Limb (tissue), 2 donors: ENCODE data around the gene SLC25A36.
A peak's percentile ranks its signal among the peaks of the same experiment; 100 is the strongest.

Experiments used
- DNase-seq, 2 donors: peaks; one replicate each; pipeline ENCODE4 v3.0.0-alpha.2; 2016; ENCODE audit errors: extremely low spot score in 2 of 2

SLC25A36 gene, protein sequence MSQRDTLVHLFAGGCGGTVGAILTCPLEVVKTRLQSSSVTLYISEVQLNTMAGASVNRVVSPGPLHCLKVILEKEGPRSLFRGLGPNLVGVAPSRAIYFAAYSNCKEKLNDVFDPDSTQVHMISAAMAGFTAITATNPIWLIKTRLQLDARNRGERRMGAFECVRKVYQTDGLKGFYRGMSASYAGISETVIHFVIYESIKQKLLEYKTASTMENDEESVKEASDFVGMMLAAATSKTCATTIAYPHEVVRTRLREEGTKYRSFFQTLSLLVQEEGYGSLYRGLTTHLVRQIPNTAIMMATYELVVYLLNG

GRCh38 chr3:140941434-140942220, at the start of gene SLC25A36:
Gene SLC25A36, plus strand, starts transcription at chr3:140941836. Its CDS starts 219 bp downstream, at chr3:140942055.
- peak; percentile 96 to 98 for DNase-seq

- no peak for DNase-seq
Observed at GRCh38 chr3:140896997-140897396, 44.6 kb upstream of the SLC25A36 start.

DNA sequence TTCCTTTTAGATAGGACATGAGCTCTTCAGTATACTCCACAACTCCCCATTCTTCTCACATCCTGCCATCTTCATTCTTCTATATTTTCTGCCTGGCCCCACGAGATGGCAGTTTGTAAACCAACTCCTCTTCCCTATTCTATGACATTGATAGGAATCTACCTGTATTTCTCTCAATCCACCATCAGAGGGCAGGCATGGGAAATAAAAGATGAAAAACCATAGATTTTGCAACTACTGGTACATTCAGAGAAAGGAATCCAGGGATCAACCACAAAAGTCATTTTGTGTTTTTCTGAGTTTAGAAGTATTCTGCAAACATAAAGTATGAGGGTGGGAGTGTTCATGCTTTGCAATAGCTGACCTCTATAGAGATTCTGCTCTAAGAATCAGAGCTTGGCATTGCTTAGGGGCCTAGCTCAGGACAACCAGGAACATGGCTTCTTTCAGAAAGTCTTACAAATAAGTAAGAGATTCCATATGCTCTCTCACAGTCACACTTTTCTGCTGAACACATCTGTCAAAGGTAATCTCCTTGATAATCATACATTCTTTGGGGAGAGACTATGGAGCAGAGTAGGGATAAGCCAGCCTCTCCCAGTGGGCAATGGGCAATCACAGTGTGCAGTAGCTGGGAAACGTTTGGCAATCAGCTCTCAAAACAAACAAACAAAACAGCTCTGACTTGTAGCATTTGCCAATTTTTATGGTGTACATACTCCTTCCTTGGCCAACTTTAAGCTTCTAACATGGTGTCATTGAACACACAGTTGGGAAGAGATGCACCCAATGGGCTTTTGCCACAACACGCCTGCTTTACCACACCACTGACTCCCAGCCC, 43.1 kb upstream of the SLC25A36 start:
- peak in 1 of 2 donors; percentile 68 for DNase-seq

DNA sequence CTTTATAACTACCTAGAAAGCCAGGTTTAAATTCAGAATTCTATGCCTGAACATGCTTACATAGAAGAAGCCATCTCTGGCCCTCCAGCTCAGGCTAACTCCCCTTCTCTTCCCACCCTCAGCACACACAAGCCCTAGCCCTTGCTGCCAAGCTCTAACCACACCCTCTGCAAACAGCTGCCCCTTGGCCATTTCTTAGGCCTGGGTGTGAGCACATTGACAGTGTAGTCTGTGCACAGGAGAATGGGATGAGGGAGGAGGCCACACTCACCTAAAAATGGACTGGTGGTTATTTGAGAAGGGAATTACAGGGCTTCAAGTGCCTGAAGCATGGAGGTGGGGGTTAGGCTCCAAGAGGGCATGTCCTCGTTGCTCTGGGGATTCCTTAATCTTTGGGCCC, 42.3 kb upstream of the SLC25A36 start:
- no peak for DNase-seq

- no peak for DNase-seq
Observed at GRCh38 chr3:140902791-140903190, 38.8 kb upstream of the SLC25A36 start.

DNA sequence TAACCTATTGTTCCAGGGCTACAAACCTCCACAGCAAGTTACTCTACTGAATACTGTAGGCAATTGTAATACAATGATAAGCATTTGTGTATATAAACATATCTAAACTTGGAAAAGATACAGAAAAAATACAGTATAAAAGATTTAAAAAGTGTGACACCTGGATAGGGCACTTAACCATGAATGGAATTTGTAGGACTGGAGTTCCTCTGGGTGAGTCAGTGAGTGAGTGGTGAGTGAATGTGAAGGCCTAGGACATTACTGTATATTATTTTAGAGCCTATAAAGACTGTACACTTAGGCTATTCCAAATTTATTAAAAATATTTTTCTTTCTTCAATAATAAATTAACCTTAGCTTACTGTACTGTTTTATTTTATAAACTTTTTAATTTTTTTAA, 38.4 kb upstream of the SLC25A36 start:
- no peak for DNase-seq

GRCh38 chr3:140904521-140904920, 37.1 kb upstream of the SLC25A36 start:
- no peak for DNase-seq

GRCh38 chr3:140905559-140905958, 36.1 kb upstream of the SLC25A36 start:
- no peak for DNase-seq

- no peak for DNase-seq
Observed at GRCh38 chr3:140906785-140907184, 34.9 kb upstream of the SLC25A36 start.

DNA sequence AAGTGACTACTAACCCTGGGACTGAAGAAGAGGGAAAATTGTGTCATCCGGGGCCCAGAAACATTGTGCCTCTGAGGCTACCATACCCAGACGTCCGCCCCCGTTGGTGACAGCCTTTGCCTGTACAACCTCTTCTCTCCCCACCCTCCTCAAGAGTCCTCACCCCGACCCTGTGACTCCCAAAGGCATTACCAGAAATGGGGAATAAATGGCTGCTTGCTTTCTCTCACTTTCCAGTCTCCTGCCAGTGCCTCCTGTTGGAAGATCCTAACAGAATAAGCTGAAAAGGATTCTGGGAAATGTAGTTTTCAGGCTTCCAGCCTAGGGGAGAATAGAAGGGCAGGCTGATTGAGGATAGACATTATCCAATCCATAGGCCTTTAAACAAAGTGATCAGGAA, 30.8 kb upstream of the SLC25A36 start:
- DNase-seq, result peak in 1 of 2 donors; percentile 39

- peak in 1 of 2 donors; percentile 12 for DNase-seq
Observed at GRCh38 chr3:140911822-140912221, 29.8 kb upstream of the SLC25A36 start.

GRCh38 chr3:140913728-140914127, 27.9 kb upstream of the SLC25A36 start:
- DNase-seq, result no peak

DNA sequence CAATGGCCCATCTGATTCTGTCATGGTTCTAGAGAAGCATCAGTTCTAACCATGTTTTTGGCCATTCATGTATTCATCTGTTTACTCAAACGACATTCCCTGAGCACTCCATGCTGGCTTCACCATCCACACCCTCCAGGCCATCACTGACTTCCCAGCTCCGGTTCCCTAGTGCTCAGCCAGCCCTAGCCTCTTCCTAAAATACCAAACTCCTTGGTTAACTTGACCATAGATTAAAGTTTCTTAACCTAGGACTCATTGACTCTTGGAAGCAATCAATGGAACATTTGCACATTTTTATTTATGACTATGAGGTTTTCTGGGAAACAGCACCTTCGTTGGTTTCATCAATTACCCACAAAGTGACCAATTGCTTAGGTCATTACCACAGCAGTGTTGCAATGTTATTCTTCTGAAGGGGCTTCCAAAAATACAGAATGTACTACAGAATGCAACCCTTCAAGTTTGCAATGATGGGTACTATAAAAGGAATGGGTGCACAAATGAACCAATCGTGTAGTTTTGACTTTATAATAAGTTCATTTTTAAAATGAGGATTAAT, 27.2 kb upstream of the SLC25A36 start:
- no peak for DNase-seq

GRCh38 chr3:140916603-140917002, 25.0 kb upstream of the SLC25A36 start:
- no peak for DNase-seq

GRCh38 chr3:140917772-140918171, 23.9 kb upstream of the SLC25A36 start:
- DNase-seq, result no peak

GRCh38 chr3:140920029-140920428, 21.6 kb upstream of the SLC25A36 start:
- no peak for DNase-seq

- DNase-seq, result no peak
Observed at GRCh38 chr3:140922634-140923033, 19.0 kb upstream of the SLC25A36 start.

- no peak for DNase-seq
Observed at GRCh38 chr3:140924097-140924873, 17.4 kb upstream of the SLC25A36 start.

- no peak for DNase-seq
Observed at GRCh38 chr3:140927279-140928069, 14.2 kb upstream of the SLC25A36 start.

DNA sequence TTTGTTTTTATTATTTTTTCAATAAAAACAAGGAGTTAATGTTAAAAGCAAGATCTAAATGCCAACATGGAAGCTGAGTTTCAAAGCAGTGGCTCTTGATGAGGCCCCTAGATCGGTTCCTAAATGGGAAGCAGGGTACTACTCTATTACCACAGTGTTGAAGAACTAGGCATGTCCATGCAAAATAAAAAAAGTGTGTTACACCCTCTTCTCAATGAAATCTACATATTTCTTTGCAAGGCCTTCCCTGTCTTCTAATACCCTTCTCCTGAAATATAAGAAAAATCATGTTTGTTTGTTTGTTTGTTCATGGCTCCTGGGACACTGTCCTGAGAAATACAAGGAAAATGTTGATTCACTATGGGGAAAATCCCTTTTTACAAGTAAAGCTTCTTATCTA, 12.2 kb upstream of the SLC25A36 start:
- no peak for DNase-seq
